GM12875 (cell line): ENCODE data around the gene OR1L1.

Source experiments
- H3K4me3 ChIP-seq: one replicate; pipeline ENCODE4 v1.5.1; 2011; ENCODE audit warnings: low read depth, low read length, control low read depth
- TF ChIP-seq, protein P1 (sequence below): IDR thresholded peaks from 2 replicates; pipeline ENCODE4 v1.5.1; 2011; ENCODE audit warnings: low read depth, mild to moderate bottlenecking, control low read depth, inconsistent platforms, low read length, moderate library complexity, borderline replicate concordance; ENCODE audit not compliant: insufficient read depth

The OR1L1 gene

GRCh38 chr9:122661416-122661815 is at the start of gene OR1L1:
OR1L1 (plus strand) TSS chr9:122661716; CDS start chr9:122661716, 0 bp downstream.
- no peak within 1 kb of the TSS for H3K4me3 ChIP-seq
- TF ChIP-seq, protein P1, sequence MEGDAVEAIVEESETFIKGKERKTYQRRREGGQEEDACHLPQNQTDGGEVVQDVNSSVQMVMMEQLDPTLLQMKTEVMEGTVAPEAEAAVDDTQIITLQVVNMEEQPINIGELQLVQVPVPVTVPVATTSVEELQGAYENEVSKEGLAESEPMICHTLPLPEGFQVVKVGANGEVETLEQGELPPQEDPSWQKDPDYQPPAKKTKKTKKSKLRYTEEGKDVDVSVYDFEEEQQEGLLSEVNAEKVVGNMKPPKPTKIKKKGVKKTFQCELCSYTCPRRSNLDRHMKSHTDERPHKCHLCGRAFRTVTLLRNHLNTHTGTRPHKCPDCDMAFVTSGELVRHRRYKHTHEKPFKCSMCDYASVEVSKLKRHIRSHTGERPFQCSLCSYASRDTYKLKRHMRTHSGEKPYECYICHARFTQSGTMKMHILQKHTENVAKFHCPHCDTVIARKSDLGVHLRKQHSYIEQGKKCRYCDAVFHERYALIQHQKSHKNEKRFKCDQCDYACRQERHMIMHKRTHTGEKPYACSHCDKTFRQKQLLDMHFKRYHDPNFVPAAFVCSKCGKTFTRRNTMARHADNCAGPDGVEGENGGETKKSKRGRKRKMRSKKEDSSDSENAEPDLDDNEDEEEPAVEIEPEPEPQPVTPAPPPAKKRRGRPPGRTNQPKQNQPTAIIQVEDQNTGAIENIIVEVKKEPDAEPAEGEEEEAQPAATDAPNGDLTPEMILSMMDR, result no peak

DNA sequence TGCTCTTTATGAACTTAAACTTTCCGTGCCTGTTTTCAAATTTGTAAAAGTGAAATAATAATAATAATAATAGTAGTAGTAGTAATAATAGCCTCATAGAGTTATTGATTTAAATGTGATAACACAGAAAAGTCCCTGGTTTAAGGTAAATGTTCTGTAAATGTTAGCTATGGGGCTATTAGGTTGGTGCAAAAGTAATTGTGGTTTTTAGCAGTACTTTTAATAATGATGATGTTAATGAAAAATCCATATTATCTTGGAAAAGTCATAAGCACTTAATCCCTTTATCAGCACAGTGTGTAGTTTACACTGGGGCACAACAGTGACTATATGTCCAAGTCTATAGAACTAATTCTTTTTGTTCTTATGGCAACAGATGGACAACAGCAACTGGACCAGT is 47.2 kb upstream of the OR1L1 start, which contains the start of gene OR1Q1:
TSS of gene OR1Q1 (plus strand) at position 377 of the 400 bp plus-strand sequence. CDS start at position 377, 0 bp downstream.
- TF ChIP-seq, protein P1, result no peak

DNA sequence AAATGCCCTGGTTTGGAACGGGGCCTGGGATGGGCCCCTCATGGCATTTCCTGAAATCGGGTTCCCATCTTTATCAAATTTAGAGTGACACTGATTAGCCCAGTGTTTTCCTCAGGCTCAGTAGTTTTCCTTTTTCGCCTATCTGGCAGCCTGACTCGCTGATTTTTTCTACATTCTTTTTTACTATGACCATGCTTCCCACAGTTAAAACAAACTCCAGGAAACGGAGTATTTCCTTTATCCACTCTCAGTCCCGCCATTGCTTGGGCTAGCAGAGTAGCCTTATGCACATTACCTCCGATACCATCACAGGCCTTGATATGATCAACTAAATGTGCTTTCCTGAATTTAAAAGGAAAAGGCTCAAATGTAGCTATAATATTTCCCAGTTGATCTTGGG is 41.5 kb upstream of the OR1L1 start:
- TF ChIP-seq, protein P1, result no peak

More for the DNA sequence above, 47.2 kb upstream of the OR1L1 start, which contains the start of gene OR1Q1:
- H3K4me3 ChIP-seq, result no peak within 1 kb of the TSS

GRCh38 chr9:122642226-122642625 is 19.3 kb upstream of the OR1L1 start:
- H3K4me3 ChIP-seq, result no peak overlapping the region
- TF ChIP-seq, protein P1, result no peak

More for the DNA sequence above, 41.5 kb upstream of the OR1L1 start:
- no peak overlapping the region for H3K4me3 ChIP-seq

DNA sequence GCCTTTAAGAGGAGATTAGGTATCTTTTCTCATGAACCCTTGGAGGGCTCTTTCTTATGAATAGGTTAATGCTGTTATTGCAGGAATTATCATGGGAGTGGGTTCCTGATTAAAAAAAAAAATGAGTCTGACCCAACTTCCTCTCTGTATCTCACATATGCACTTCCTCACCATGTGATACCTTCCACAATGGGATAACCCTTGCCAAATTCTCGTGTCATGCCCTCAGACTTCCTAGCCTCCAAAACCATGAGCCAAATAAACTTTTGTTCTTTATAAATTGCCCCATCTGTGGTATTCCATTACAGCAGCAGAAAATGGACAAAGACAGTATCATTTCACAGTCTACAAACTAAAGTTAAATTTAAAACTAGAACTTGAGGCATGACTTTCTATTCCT is 5.1 kb upstream of the OR1L1 start:
- TF ChIP-seq, protein P1, result no peak
- no peak overlapping the region for H3K4me3 ChIP-seq

DNA sequence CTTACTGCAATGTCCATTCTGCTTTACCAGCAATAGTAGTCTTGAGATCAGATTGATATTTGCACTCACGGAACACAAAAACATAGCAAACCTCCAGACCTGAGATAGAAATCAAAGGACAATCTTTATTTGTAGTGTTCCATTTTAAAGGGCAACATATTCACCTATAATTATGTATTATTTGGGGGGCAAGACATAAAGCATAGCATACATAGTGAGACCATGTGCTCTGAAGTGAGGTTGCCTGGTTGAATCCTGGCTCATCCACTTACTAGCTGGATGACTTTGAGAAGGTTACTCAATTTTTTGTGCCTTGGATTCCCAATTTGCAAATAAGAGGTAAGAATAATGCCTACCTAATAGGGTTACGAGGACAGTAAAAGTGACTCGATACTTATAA is 4.0 kb upstream of the OR1L1 start, which contains the start of gene OR1B1:
TSS of gene OR1B1 (minus strand) at position 101 of the 400 bp plus-strand sequence.
- TF ChIP-seq, protein P1, result no peak
- no peak within 1 kb of the TSS for H3K4me3 ChIP-seq

DNA sequence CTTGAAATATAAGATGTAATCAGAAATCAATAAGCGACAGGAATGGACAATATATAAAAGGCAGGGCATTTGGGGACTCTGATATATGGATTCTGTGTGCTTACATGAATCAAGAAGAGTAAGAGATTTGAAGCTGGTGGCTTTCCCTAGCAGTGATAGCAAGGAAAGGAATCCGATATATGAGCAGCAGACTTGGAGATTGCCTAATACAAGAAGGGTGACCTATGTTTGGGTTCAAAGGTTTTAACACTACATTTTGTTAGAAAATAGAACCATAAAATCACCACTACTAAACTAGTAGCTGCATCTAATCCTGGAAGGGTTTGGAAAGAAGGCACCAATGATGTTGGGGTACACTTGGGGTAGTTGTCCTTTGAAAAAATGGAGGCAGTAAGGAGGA is 11.0 kb downstream of the OR1L1 start:
- no peak overlapping the region for H3K4me3 ChIP-seq
- TF ChIP-seq, protein P1, result no peak
